ENCODE data around the gene TNFRSF14. TPM values are rescaled to one million over a fixed set of nuclear protein-coding genes. Genes with fewer than 3 reads are reported as not detected.

The TNFRSF14 gene
- total RNA-seq, 1 donor from 2014 or later: 0.26 TPM

DNA sequence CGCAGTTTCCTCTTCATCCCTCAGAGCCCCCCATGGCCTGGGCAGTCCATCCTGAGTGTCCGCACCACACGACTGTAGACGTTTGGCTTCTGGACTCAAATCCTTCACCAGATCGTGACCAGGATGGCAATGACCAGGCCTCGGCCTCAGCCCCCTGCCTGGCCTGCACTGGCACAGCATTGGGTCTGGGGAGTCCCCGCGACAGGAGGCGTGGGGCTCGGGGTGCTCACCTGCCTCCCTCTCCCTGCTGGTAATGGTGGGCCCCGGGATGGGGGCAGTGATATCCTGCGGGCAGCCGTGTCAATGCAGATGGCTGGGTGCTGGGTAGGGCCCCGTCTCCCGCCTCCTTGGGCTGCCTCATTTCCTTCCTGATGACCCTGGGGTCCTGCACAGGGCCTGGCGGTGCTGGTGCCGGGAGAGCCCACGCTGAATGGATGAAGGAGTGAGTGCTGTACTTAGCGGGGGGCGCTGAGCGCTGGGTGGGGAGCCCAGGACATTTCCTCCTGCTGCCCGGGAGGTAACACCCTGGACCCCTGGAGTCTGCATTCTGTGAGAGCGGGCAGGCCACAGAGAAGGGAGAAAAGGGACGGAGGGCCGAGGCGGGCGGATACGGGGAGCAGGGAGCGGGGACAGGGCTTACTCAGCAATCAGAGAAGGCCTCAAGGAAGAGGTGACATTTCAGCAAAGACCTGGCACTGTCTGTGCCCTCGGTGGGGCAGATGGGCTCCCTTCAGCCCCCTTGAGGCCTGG lies 2.1 kb upstream of the TNFRSF14 start:
- H3K27me3 Mint-ChIP-seq (ENCODE audit: unreplicated experiment): peaks cover 7% of the 10 kb centered on the region
- no peaks in the 10 kb centered on the region for H3K36me3 Mint-ChIP-seq (ENCODE audit: low read depth, unreplicated experiment)
- no peak overlapping the region for H3K27ac Mint-ChIP-seq (ENCODE audit: unreplicated experiment)
- H3K4me1 Mint-ChIP-seq (ENCODE audit: unreplicated experiment): no peaks in the 10 kb centered on the region
- no peak for DNase-seq (ENCODE audit: low spot score)
- TF ChIP-seq, protein P1, sequence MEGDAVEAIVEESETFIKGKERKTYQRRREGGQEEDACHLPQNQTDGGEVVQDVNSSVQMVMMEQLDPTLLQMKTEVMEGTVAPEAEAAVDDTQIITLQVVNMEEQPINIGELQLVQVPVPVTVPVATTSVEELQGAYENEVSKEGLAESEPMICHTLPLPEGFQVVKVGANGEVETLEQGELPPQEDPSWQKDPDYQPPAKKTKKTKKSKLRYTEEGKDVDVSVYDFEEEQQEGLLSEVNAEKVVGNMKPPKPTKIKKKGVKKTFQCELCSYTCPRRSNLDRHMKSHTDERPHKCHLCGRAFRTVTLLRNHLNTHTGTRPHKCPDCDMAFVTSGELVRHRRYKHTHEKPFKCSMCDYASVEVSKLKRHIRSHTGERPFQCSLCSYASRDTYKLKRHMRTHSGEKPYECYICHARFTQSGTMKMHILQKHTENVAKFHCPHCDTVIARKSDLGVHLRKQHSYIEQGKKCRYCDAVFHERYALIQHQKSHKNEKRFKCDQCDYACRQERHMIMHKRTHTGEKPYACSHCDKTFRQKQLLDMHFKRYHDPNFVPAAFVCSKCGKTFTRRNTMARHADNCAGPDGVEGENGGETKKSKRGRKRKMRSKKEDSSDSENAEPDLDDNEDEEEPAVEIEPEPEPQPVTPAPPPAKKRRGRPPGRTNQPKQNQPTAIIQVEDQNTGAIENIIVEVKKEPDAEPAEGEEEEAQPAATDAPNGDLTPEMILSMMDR (IDR thresholded peaks at IDR 0.05; ENCODE audit: unreplicated experiment): no peak
- no peak overlapping the region for H3K4me3 Mint-ChIP-seq (ENCODE audit: unreplicated experiment)
- no peaks in the 10 kb centered on the region for H3K9me3 Mint-ChIP-seq (ENCODE audit: unreplicated experiment)

DNA sequence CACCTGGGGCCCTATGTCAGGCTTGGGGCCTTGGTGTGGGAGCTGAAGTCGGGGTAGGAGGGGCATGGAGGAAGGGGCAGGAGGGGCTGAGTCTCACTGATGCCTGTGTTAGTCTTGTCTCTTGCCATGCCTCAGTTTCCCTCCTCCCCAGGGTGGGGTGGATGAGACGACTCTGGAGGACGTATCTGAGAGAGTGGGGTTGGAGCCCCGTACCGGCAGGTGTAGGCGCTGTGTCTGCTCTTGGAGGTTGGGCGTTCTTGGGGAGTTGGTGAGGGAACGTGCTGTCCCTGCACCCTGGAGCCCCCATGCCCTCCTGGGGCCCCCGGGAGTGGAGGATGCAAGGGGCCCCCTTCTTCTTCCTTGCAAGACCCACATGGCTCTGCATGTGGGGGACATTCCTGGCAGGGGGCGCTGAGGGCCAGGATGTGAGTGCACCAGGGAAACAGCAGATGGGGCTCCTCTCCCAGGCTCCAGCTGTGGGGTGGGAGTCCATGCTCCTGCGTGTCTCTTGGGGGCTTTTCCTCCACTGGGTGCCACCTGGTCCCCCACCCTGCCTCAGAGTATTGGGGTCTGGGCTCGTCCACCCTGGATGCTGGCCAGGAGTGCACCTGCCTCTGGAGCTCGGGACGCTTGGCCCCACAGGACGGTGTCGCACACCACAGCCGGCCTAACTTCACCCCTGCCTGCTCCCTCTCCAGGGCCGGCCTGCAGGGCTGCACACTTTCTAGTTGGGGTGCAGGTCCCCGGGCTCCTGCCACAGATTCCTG lies 1.4 kb upstream of the TNFRSF14 start:
- Mint-ChIP-seq H3K36me3 (ENCODE audit: low read depth, unreplicated experiment) (no peaks in the 10 kb centered on the region), H3K27me3 (ENCODE audit: unreplicated experiment) (peaks cover 7% of the 10 kb centered on the region), H3K9me3 (ENCODE audit: unreplicated experiment) (no peaks in the 10 kb centered on the region), H3K4me3 (ENCODE audit: unreplicated experiment) (no peak overlapping the region), H3K27ac (ENCODE audit: unreplicated experiment) (no peak overlapping the region), H3K4me1 (ENCODE audit: unreplicated experiment) (no peaks in the 10 kb centered on the region)
- TF ChIP-seq, protein P1 (IDR thresholded peaks at IDR 0.05; ENCODE audit: unreplicated experiment): no peak
- DNase-seq (ENCODE audit: low spot score): no peak

DNA sequence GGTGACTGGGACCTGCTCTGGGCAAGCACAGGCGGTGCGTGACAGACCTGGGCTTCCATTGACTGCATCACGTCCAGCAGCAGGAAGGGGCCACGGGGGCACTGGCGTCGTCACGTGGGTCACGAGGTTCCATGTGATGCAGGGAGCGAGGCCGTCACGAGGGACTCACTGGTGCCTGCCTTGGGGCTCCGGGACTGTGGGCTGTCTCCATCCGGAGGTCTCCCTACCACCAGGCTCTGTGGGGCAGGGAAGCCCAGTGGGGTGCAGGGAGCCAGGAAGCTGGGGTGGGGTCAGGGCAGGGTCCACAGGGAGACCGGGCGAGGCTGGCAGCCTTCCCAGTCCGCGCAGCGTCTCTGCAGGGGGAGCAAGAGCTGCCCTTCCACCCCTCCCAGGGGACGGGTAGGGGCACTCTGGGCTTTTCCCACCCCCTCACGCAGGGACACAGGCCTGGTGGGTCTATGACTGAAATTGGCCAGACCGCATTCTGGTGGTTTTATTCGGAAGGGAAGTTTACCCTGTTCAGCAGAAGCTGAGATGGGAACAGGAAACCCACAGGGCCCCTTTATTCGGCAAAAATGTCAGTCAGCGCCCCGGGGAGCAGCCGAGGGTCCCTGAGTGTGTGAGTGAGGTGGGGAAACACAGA lies 416 bp upstream of the TNFRSF14 start:
- no peaks in the 10 kb centered on the region for H3K36me3 Mint-ChIP-seq (ENCODE audit: low read depth, unreplicated experiment)
- no peaks in the 10 kb centered on the region for H3K9me3 Mint-ChIP-seq (ENCODE audit: unreplicated experiment)
- H3K4me1 Mint-ChIP-seq (ENCODE audit: unreplicated experiment): no peaks in the 10 kb centered on the region
- TF ChIP-seq, protein P1 (IDR thresholded peaks at IDR 0.05; ENCODE audit: unreplicated experiment): no peak
- DNase-seq (ENCODE audit: low spot score): no peak
- H3K4me3 Mint-ChIP-seq (ENCODE audit: unreplicated experiment): no peak overlapping the region
- peaks cover 7% of the 10 kb centered on the region for H3K27me3 Mint-ChIP-seq (ENCODE audit: unreplicated experiment)
- no peak overlapping the region for H3K27ac Mint-ChIP-seq (ENCODE audit: unreplicated experiment)

DNA sequence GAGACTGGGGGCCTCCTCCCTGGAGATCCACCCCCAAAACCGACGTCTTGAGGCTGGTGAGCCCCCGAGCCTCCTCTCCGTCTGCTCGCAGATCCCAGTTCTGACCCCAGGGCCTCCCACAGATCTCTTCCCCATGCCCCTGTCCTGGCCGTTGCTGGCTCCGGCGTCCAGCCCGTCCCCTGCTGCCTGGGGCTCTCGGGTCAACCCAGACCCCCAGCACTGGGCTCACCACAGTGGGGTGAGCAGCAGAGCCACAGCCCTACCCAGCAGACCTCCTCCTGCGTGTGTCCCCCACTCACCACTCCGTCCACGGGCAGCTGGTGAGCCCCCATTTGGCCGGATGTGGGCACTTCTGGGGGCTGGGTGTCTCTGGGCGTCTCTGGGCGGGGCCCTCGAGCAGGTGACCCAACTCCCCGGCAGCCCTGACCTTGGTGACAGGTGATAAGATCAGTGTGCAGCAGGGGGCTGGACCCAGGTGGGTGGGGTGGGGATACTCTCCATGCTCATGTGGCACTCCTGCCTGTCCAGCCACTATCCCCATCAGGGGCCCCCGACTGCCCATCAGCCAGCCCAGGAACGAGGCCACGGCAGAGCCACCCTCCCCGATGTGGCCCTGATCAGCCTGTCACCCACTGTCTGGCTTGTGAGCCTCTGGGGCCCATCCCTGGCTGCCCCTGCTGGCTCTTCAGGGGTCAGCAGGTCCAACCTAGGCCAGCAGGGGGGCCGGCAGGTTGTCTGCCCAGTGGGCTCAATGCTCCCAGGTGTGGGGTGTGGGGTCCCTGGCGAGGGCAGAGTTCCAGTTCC lies 709 bp downstream of the TNFRSF14 start:
- H3K9me3 Mint-ChIP-seq (ENCODE audit: unreplicated experiment): no peaks in the 10 kb centered on the region
- H3K4me3 Mint-ChIP-seq (ENCODE audit: unreplicated experiment): no peak overlapping the region
- no peak overlapping the region for H3K27ac Mint-ChIP-seq (ENCODE audit: unreplicated experiment)

More for the DNA sequence above, 709 bp downstream of the TNFRSF14 start:
- H3K36me3 Mint-ChIP-seq (ENCODE audit: low read depth, unreplicated experiment): no peaks in the 10 kb centered on the region
- no peak for DNase-seq (ENCODE audit: low spot score)
- peaks cover 7% of the 10 kb centered on the region for H3K27me3 Mint-ChIP-seq (ENCODE audit: unreplicated experiment)
- TF ChIP-seq, protein P1 (IDR thresholded peaks at IDR 0.05; ENCODE audit: unreplicated experiment): no peak
- no peaks in the 10 kb centered on the region for H3K4me1 Mint-ChIP-seq (ENCODE audit: unreplicated experiment)
